ENCODE results near the gene KLHDC2. TPM values are rescaled to one million over a fixed set of nuclear protein-coding genes. Genes with fewer than 3 reads are reported as not detected.

The KLHDC2 gene
- polyA plus RNA-seq, 2 of the 4 experiments (the other 2 are of a cell fraction), result 46.4 to 83.7 TPM

DNA sequence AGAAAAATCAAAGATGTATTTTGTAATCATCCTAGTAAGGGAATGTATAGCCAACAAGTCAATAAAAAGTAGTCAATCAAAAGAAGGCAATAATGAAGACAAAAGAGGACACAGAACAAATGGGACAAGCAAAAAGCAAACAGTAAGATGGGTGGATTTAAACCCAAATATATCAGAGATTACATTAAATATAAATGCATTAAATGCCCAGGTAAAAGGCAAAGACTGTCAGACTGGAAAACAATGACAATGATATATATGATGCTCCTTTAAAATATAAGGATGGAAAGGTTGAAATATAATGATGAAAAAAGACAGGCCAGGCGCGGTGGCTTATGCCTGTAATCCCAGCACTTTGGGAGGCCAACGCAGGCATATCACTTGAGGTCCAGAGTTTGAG, 48.9 kb downstream of the KLHDC2 start:
- ATAC-seq (no peak), FAIRE-seq (no peak), DNase-seq (ENCODE audit: low read depth in 1 of 2, low spot score in 1 of 2) (no peak)
- H3K4me1 ChIP-seq, result no peaks in the 10 kb centered on the region
- TF ChIP-seq CBX2 (IDR thresholded peaks at IDR 0.05; ENCODE audit: borderline replicate concordance, low read depth), result no peak
- ChIA-PET POLR2A (no interaction called here), CTCF (interaction anchor here (2.8 kb wide), 1 partner anchor 14 kb away, joined by 16 read pairs; no protein-coding TSS in a partner anchor)
- peaks cover 19% of the 10 kb centered on the region for H3K9me3 ChIP-seq
- WGBS (ENCODE audit: missing lambda C conversion rate), result 90% methylated on average over 3 of the region's 3 CpGs
- H3K27ac ChIP-seq, result no peak overlapping the region
- no peak overlapping the region for H3K4me3 ChIP-seq
- H3K4me2 ChIP-seq, result no peak overlapping the region

DNA sequence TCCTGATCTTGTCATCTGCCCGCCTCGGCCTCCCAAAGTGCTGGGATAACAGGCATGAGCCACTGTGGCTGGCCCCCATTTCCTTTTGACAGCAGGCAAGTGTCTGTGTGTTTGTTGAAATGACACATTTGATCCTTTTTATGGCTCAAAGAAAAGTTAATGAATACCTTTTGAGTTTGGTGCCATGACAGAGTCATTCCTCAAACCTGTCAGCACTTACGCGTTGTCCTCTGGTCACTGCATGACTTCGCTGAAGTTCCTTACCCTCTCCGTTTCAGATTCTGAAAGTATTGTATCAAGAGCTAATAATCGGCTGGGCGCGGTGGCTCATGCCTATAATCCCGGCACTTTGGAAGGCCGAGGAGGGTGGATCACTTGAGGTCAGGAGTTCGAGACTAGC, 52.2 kb downstream of the KLHDC2 start:
- peaks cover 19% of the 10 kb centered on the region for H3K9me3 ChIP-seq
- TF ChIP-seq CHD2 (IDR thresholded peaks at IDR 0.05; ENCODE audit: low read length, partially characterized antibody), result no peak
- TF ChIP-seq FOSB (CRISPR knock-in tag; IDR thresholded peaks at IDR 0.05), result no peak
- TF ChIP-seq, protein P1, sequence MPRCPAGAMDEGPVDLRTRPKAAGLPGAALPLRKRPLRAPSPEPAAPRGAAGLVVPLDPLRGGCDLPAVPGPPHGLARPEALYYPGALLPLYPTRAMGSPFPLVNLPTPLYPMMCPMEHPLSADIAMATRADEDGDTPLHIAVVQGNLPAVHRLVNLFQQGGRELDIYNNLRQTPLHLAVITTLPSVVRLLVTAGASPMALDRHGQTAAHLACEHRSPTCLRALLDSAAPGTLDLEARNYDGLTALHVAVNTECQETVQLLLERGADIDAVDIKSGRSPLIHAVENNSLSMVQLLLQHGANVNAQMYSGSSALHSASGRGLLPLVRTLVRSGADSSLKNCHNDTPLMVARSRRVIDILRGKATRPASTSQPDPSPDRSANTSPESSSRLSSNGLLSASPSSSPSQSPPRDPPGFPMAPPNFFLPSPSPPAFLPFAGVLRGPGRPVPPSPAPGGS (IDR thresholded peaks at IDR 0.05), result no peak
- TF ChIP-seq, protein P2, sequence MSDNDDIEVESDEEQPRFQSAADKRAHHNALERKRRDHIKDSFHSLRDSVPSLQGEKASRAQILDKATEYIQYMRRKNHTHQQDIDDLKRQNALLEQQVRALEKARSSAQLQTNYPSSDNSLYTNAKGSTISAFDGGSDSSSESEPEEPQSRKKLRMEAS (IDR thresholded peaks at IDR 0.05), result no peak
- TF ChIP-seq RCOR1 (IDR thresholded peaks at IDR 0.05; ENCODE audit: low read depth, low read length), result no peak
- no peak for TF ChIP-seq CHD4 (IDR thresholded peaks at IDR 0.05; ENCODE audit: borderline replicate concordance)
- no peak for TF ChIP-seq HOXB13 (CRISPR knock-in tag; IDR thresholded peaks at IDR 0.05; ENCODE audit: low read depth)
- TF ChIP-seq EP300 (IDR thresholded peaks at IDR 0.05), result no peak
- no peak for TF ChIP-seq POLR2A (IDR thresholded peaks at IDR 0.05; ENCODE audit: low read length)
- no peak for TF ChIP-seq EHMT2 (IDR thresholded peaks at IDR 0.05; ENCODE audit: low read depth)
- no peak for TF ChIP-seq ZSCAN20 (CRISPR knock-in tag; IDR thresholded peaks at IDR 0.05)
- no peak for TF ChIP-seq HEYL (CRISPR knock-in tag; IDR thresholded peaks at IDR 0.05)
- no peak for TF ChIP-seq KDM1A (IDR thresholded peaks at IDR 0.05; ENCODE audit: low read depth)
- TF ChIP-seq PHF8 (IDR thresholded peaks at IDR 0.05; ENCODE audit: borderline replicate concordance, low read depth), result no peak
- no peak for TF ChIP-seq GATA3 (IDR thresholded peaks at IDR 0.05; ENCODE audit: borderline replicate concordance)
- TF ChIP-seq MAFK (IDR thresholded peaks at IDR 0.05; ENCODE audit: partially characterized antibody), result no peak
- no peak for TF ChIP-seq CEBPB (IDR thresholded peaks at IDR 0.05)
- TF ChIP-seq, protein P3, sequence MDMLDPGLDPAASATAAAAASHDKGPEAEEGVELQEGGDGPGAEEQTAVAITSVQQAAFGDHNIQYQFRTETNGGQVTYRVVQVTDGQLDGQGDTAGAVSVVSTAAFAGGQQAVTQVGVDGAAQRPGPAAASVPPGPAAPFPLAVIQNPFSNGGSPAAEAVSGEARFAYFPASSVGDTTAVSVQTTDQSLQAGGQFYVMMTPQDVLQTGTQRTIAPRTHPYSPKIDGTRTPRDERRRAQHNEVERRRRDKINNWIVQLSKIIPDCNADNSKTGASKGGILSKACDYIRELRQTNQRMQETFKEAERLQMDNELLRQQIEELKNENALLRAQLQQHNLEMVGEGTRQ (IDR thresholded peaks at IDR 0.05), result no peak
- ChIA-PET POLR2A (no interaction called here), CTCF (interaction anchor here (3.6 kb wide), 1 partner anchor 33 kb away, joined by 10 read pairs; the partner anchor contains the start of gene NEMF)
- no peak for ATAC-seq
- DNase-seq (ENCODE audit: low read depth in 1 of 2, low spot score in 1 of 2), result no peak
- no peak overlapping the region for H3K4me2 ChIP-seq
- H3K27ac ChIP-seq, result no peak overlapping the region
- no peak for FAIRE-seq
- WGBS (ENCODE audit: missing lambda C conversion rate), result 95% methylated on average over 12 of the region's 12 CpGs
- H3K4me1 ChIP-seq, result no peaks in the 10 kb centered on the region
- H3K4me3 ChIP-seq, result no peak overlapping the region

DNA sequence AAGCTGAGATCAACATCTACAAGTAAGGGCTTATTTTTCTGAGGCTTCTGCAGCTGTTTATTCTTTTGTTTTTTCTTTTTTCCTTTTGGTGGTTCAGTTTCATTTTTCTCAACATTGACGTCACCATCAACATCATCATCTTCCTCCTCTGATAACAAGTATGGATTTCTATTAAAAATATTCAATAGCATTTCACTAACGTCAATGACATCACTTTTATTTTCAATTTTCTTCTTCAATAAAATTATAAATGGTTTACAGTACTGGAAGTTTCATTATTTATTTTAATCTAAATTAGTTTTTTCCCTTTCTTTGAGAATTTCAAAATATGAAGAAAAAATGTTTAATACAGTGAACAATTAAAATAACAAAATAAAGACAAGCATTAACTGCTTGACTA, 60.7 kb downstream of the KLHDC2 start:
- WGBS (ENCODE audit: missing lambda C conversion rate), result 90% methylated on average over 2 of the region's 2 CpGs
- Histone ChIP-seq H3K4me3 (no peak overlapping the region), H3K4me2 (no peak overlapping the region), H3K9me3 (no peaks in the 10 kb centered on the region), H3K27ac (no peak overlapping the region), H3K4me1 (no peaks in the 10 kb centered on the region)
- FAIRE-seq, result peak; percentile 28
- ATAC-seq, result no peak
- no peak for DNase-seq (ENCODE audit: low read depth in 1 of 2, low spot score in 1 of 2)
- ChIA-PET POLR2A (interaction anchor here (1.0 to 1.2 kb wide), 2 partner anchors 24 to 195 kb away, joined by 3 to 6 read pairs; partner anchors contain the start of gene NEMF), CTCF (interaction anchor here (0.8 to 4.8 kb wide), 7 partner anchors 9 to 195 kb away, joined by 3 to 16 read pairs (median 3); partner anchors contain the start of gene NEMF)
- TF ChIP-seq TP53 (CRISPR knock-in tag; IDR thresholded peaks at IDR 0.05), result no peak
- TF ChIP-seq HEYL (CRISPR knock-in tag; IDR thresholded peaks at IDR 0.05), result no peak
- TF ChIP-seq, protein P4, sequence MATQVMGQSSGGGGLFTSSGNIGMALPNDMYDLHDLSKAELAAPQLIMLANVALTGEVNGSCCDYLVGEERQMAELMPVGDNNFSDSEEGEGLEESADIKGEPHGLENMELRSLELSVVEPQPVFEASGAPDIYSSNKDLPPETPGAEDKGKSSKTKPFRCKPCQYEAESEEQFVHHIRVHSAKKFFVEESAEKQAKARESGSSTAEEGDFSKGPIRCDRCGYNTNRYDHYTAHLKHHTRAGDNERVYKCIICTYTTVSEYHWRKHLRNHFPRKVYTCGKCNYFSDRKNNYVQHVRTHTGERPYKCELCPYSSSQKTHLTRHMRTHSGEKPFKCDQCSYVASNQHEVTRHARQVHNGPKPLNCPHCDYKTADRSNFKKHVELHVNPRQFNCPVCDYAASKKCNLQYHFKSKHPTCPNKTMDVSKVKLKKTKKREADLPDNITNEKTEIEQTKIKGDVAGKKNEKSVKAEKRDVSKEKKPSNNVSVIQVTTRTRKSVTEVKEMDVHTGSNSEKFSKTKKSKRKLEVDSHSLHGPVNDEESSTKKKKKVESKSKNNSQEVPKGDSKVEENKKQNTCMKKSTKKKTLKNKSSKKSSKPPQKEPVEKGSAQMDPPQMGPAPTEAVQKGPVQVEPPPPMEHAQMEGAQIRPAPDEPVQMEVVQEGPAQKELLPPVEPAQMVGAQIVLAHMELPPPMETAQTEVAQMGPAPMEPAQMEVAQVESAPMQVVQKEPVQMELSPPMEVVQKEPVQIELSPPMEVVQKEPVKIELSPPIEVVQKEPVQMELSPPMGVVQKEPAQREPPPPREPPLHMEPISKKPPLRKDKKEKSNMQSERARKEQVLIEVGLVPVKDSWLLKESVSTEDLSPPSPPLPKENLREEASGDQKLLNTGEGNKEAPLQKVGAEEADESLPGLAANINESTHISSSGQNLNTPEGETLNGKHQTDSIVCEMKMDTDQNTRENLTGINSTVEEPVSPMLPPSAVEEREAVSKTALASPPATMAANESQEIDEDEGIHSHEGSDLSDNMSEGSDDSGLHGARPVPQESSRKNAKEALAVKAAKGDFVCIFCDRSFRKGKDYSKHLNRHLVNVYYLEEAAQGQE (IDR thresholded peaks at IDR 0.05), result no peak
- no peak for TF ChIP-seq HOXB13 (CRISPR knock-in tag; IDR thresholded peaks at IDR 0.05; ENCODE audit: low read depth)
- no peak for TF ChIP-seq HOXA7 (CRISPR knock-in tag; IDR thresholded peaks at IDR 0.05)
- no peak for TF ChIP-seq RARB (CRISPR knock-in tag; IDR thresholded peaks at IDR 0.05)
- TF ChIP-seq MYC (IDR thresholded peaks at IDR 0.05; ENCODE audit: borderline replicate concordance, low read length), result no peak
- TF ChIP-seq, protein P5, sequence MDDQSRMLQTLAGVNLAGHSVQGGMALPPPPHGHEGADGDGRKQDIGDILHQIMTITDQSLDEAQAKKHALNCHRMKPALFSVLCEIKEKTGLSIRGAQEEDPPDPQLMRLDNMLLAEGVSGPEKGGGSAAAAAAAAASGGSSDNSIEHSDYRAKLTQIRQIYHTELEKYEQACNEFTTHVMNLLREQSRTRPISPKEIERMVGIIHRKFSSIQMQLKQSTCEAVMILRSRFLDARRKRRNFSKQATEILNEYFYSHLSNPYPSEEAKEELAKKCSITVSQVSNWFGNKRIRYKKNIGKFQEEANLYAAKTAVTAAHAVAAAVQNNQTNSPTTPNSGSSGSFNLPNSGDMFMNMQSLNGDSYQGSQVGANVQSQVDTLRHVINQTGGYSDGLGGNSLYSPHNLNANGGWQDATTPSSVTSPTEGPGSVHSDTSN (IDR thresholded peaks at IDR 0.05), result no peak
- TF ChIP-seq PHF8 (IDR thresholded peaks at IDR 0.05; ENCODE audit: borderline replicate concordance, low read depth), result no peak
- TF ChIP-seq POLR2AphosphoS2 (conservative IDR thresholded peaks at IDR 0.05; ENCODE audit: low read length), result no peak
- no peak for TF ChIP-seq RAD21 (conservative IDR thresholded peaks at IDR 0.05 in 1 of 2, IDR thresholded peaks at IDR 0.05 in 1 of 2)
- TF ChIP-seq ZC3H11A (IDR thresholded peaks at IDR 0.05), result no peak
- TF ChIP-seq EHF (CRISPR knock-in tag; IDR thresholded peaks at IDR 0.05), result no peak
- TF ChIP-seq HOXB5 (CRISPR knock-in tag; IDR thresholded peaks at IDR 0.05), result no peak

Data from A549 (cell line).